HG02798 (cell line): ENCODE measurements around the gene SPAAR.
"Not testable (repeated sequence)": the region's sequence is repeated elsewhere in the genome, so short reads cannot be mapped to it uniquely, and the experiment has no call there.

ENCODE experiments used
- ATAC-seq: cut with Tn5 transposase; IDR thresholded peaks from one replicate; pipeline ENCODE4 v1.9.1; 2021; ENCODE audit warnings: mild to moderate bottlenecking; ENCODE audit not compliant: unreplicated experiment, poor library complexity

SPAAR gene

DNA sequence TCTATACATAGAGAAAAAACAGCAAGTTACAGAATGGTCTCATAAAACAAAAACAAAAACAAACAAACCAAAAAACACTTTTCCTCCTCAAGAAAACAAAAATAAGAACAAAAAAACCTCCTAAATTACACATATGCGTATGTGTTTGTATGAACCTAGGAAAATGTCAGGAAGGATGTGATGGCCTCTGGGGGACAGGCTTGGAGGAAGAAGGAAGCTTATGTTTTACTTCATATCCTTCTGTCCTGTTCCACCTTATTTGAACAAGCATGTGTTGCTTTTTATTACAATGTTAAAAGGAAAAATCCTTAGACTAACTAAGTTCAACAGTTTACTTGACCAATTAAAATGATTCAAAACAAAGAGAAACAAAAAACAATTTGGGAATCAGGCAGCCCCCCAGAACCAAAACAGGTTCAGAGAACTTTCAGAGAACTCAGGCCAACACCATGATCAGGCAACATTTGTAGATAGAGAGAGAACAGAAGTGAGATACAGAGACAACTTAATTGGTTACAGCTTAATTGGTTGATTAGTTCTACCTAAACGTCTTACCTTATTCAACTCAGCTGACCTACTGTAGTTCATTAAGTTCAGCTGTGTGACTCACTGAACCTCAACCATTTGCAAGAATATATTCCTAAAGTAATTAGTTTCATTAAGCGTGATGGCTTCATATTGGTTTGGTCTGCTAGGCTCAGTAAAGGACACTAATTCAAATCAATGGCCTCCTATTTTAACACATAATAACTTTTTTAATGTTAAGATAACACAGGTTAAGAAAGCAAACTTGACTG is 10.1 kb downstream of the SPAAR start:
- ATAC-seq: no peak

DNA sequence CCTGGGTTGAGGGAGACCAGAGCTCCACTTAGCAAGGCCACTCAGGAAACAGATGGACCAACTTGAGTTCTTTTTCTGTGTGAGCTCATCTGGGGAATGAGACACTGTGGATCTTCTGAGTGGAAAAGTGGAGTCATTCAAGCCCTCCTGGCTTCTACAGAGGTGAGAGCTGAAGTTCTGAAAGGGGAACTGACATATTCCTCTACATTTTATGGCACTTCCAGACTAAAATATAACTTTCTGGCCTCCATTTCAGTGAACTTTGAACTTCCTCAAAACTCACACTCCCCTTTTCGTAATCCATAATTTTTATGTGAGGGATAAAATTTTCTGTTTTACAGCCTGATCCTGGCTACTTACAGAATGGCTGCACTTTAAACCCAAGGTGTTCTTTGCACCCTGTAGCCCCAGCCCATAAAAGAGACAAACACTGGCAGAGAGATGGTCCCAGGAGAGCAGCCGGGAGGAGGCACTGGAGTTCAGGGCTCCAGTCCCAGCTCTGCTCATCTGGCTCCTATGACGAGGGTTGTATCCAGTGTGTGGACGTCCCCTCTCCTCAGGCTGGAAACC is 10.8 kb downstream of the SPAAR start:
- ATAC-seq: no peak

DNA sequence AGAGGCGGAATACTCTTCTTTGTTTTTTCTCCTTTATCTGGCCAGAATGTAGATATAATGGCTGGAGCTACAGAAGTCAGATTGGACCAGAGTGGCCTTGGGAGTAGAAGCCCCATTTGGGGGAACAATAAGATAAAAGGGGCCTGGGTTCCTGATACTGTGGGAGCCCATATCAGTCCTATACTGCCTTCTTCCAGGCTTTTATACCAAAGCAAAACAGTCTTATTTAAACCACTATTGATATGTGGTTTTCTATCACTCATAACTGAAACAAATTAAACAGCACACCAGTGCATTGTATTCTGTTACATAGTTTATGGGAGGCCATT is 14.3 kb downstream of the SPAAR start:
- ATAC-seq: no peak

DNA sequence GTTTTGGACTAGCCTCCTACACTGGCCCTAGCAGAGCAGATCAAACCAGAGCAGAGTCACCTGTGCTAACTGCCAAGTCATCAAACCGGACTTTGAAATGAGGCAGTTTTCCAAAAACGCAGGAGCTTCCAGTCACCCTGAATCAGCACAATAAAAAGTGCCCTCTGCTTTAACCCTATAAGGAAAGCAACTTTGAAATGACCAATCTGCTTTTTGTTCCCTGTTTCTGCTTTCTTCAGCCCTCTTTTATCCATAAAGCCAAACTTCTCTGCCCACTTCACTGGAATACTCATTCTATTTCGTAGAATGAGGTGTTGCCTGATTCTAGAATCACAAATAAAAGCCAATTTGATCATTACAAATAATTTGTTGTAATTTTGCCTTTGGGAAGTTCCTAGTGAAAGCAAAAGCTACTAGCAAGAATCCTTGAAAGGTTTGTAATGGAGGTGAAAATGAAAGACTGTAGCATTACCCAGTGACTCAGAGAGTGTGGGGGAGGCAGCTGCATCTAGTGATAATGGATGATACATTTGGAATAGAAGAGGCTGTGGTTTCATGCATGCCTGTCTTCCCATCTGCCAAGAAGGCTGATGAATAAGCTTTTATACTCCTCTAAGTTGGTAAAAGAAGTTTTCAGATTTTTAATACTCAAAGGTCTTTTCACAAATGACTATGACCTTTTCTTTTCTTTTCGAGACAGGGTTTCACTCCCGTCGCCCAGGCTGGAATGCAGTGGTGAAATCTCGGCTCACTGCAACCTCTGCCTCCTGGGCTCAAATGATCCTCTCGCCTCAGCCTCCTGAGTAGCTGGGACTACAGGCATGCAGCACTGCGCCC is 14.9 kb downstream of the SPAAR start:
- no peak for ATAC-seq

DNA sequence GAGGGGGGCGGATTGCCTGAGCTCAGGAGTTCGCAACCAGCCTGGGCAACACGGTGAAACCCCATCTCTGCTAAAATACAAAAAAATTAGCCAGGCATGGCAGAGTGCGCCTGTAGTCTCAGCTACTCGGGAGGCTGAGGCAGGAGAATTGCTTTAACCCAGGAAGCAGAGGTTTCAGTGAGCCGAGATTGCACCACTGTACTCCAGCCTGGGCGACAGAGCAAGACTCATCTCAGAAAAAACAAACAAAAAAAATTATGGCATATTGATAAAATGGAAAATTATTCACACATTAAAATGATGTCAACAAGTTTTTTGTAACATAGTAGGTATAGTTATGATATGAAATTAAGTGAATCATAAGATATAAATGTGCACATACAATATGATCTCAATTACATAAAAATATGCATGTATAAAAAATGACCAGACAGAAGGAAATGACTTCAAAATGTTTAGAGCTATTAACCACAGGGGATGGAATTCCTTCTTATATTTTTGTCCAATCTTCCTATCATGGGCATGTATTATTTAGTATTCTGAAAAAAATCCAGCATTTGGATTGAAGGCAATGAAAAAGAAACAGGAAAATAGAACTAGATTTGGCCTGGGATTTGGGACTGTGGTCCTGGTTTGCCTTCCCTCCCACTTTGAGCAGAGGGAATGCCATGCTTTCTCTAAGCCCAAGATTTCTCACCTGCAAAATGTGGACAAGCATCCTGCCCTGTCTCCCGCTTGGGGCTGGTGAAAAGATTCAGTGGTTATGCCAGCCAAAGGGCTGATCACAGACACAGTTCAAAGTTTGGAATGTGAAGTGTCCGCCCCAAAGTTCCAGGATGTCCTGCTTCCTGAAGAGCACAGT is 19.5 kb downstream of the SPAAR start:
- no peak for ATAC-seq

DNA sequence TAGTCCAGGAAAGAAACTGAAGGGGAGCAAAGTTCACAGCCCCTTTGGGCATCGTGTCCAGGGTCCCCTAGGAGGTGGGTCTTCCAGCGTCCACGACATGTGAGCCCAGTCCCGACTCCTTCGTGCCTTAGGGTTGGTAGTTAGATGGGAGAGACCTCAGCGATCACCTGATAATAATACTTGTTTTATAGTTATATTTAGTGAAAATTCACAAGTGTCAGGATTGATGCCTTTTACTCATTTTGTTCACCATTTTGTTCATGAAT is 20.1 kb downstream of the SPAAR start:
- no peak for ATAC-seq

DNA sequence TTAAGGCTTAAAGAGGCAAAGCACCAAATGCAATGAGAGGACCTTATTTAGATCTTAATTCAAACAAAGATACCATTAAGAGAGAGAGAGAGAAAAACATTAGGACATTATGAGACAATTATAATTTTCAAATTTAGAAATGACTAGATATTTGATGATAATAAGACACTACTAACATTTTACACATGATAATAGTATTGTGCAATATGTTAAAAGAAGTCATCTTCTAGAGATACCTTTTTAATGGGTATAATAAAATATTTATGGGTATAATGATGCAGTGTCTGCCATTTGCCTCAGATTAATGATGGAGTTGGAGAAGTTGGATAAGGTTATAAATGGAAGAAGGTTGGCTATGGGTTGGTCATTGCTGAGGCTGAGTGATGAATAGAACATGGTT is 21.2 kb downstream of the SPAAR start:
- no peak for ATAC-seq

DNA sequence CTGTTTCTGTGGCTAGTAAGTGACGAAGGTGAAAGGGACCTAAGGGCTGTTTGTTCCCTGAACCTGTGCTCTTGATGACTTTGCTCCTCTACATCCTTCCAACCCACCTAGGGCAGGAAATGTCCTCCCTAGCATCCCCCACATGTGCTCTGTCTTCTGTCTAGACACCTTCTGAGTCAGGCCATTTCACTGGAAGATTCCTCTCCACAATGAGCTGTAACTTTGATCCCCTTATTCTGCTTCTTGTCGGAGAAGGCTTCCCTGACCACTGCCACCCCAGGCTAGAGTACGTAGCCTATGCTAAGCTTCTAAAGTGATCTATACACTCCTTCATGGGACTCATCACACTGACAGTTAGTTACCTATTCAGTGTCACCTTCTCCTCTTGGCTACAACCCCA is 21.7 kb downstream of the SPAAR start:
- ATAC-seq: no peak

DNA sequence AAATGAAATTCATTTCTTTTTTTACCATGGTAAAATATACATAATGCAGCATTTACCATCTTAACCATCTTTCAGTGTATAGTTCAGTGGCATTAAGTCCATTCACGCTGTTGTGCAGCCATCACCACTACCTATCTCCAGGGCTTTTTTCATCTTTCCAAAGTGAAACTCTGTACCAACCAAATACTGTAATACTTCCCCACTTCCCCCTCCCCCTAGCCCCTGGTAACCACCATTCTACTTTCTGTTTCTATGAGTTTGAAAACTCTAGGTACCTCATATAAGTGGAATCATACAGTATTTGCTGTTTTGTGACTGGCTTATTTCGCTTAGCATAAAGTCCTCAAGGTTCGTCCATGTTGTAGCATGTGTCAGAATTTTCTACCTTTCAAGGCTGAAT is 23.4 kb downstream of the SPAAR start:
- no peak for ATAC-seq

DNA sequence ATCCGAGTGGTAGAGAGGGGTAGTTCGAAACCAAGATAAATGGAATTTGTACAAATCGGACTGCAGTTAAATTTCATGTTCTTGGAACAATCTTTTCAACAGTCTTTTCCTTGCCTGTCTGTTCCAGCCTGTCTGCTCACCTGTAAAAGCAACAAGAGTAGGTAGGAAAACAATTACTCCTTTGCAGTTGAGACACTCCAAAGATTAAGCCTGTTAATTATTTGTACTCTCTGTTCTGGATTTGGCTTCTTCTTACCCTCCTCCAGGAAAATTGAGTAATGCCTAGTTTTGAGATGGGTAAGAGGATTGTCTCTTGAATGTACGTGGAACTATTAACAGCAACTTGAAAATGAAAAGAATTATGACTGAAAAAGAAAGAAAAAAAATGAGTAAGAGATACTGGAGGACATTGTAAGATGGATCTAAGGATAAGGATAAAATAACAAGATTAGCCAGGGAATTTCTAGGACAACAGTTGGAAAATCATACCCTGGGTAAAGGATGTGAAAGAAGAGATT is 24.3 kb downstream of the SPAAR start:
- no peak for ATAC-seq

DNA sequence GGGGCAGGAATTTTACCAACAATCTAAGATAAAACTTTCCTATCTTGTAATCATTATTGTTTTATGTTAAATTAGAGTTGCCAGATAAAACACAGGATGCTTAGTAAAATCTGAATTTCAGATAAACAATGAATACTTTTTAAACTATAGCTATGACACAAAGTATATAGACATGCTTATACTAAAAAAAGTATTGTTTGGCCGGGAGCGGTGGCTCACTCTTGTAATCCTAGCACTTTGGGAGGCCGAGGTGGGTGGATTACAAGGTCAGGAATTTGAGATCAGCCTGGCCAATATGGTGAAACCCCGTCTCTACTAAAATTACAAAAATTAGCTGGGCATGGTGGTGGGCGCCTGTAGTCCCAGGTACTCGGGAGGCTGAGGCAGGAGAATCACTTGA is 24.8 kb downstream of the SPAAR start:
- ATAC-seq: not testable (repeated sequence)

DNA sequence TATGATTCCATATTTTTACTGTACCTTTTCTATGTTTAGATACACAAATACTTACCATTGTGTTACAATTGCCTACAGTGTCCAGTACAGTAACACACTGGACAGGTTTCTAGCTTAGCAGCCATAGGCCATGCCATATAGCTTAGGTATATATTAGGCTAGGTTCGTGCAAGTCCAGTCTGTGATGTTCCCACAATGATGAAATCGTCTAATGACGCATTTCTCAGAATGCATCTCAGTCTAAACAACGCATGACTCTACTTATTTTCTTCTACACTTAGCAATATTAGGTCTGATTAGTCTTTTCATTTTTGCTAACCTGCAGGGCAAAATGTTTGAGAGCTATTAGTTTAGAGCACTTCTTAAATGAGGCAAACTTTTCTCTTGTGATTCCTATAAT is 26.0 kb downstream of the SPAAR start:
- no peak for ATAC-seq

DNA sequence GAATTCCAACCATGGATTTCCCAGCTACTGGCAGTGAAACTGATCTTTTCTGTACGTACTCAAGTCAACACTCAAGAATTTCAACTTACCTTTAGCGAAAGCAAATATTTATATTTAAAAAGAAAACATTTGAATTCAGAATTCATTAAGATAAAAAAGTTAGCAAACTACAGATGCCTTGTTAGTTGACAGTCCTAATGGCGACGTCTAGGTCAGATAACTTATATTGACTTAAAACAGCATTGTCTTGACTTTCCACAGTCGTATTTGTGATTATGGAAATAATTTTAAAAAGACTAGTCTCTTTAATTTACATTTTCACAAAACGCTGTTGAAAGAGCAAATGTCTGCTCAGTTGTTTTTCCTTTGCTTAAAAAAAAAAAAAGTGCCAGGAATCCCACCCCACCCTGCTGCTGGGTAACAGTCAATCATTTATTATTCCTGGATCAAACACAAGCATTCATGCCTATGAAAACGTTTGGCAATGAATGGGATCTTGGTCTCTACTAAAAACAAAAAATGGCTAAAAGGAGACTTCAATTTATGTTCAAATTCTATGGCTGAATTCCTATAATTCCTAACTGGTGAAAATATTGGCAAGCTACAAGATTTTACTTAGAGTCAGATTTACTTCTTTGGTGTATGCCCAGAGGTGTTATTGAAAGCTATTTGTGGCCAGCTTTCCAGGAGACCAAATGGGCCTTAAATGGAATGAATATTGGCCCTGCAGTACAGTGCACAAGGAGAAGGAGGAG is 26.6 kb downstream of the SPAAR start:
- ATAC-seq: no peak

DNA sequence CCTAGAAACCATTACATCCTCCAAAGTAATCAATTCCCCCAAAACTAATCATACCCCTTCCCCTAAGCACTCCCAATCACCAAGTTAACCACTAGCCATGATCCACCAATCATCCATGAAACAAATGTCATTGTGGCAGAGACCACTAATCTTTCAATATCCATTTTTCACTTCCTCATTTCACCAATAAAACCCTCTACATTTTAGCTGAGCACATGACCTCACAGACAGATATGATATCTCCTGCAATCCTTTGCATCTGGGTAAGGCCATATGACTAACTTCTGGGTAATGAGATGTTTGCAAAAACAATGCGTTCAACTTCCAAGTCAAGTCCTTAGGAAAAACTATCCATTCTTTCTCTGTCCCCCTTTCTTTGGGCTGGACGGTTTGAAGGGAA is 27.9 kb downstream of the SPAAR start:
- ATAC-seq: no peak

DNA sequence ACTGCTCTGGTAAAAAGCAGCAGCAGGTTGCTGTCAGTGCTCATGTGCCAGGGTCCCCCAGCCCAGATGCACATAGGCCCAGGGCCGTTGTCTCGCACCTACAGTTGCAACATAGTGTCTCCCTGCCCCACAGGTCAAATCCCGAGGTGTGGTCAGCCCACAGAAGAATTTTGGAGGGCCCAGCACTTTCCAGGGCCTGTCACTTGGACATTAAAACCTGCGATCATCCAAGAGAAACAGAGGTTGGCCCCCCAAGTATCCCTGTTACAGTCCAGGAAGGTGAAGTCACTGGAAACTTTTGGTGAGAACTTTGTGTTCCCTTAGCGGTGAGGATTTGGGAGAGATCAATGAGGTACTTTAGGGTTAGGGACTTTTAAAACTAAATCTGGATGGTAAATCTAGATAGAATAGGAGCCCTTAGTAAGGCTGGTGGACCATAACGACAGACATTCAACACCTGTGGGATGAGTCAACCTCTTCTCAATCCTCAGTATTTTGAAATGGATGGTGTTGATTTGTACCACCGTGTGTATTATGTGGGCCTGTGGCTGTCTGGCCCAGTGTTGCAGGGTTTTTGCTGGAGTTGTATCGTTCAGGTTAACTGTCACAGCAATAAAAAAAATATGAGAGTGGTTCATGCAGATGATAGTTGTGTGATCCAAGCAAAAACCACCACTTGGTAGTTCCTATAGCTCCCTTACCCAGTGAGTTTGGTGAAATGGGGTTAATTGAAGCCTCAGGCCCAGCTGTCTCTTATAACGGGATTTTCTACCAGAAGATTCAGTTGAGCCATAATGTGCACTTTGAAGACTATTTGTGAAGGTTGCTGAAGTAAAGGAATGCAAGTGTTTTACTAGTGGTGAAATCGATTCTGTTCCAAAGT is 29.4 kb downstream of the SPAAR start:
- ATAC-seq: no peak

DNA sequence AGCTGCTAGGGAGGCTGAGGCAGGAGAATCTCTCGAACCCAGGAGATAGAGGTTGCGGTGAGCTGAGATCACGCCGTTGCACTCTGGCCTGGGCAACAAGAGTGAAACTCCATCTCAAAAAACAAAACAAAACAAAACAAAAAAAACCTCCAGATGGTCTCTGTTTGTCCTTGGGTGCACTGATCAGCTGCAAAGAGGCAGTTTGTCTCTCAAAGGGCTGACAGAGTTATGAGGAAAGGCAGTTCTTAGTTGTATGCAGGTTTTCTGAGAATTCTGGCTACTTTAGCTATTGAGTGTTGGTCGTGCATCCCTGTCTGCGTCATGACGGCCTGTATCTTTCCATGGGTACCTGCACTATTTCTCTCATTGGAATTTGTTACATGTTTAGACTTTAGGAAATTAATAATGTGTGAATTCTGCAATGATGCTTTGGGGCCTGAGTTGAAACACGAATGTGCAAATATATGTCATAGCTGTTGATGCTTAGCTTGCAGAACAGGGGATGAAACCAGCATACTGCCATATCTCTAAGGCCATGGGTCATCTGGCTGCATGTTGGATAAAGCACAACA is 30.5 kb downstream of the SPAAR start:
- ATAC-seq: no peak

DNA sequence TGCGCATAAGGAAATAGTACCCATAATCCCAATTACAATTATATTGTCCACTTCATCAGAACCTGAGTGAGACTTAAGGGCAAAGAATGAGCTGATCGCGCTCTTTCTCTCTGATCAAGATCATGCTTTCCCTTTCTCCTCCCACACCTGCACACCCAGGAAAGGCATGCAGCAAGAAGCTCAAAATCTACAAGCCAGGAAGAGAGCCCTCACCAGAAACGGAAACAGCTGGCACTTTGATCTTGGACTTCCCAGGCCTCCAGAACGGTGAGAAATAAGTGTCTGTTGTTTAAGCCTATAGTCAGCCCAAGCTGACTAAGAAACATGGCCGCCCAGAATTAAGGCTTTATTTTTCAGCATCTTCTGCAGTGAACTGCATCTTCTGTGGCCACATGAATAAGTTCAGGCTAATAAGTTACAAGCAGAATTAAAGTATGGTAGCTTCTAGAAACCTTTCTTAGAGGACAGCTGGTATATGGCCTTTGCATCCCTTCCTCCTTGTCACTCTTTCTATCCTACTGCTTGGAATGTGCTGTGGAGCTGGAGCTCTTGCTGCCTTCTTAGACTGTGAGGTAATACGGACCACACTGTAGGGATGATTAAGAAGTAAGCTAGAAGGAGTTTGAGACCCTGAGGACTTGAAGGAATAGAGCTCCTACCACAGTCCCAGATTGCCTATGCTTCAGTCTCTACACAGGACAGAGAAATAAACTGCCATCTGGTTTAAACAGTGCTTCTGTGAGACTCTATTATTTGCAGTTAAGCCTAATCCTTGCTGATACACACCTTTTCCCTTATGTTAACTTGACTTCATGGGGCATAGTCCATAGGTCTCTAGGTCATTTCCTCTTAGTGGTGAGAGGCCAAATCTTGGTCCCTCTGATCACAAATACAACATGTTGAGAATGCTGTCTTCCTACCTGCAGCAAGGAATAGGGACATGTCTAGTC is 31.4 kb downstream of the SPAAR start:
- ATAC-seq: no peak

DNA sequence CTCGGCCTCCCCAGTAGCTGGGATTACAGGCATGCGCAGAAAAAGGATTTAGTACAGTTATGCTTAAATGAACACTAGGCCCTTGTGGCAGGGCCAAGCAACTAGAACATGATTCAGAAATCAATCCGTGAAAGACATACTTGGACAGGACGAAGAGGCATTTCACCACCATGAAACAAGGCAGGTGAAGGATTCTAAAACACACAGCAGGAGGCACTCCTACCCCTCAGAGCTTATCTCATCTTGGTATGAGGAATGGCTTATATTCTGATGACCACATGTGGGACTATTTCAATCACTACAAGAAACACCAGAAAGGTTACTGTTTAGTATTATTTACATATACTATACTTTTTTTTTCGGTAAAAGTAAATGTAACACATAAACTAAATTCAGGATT is 33.0 kb downstream of the SPAAR start:
- no peak for ATAC-seq
